Measurements from ENCODE around the gene AFF3. TPM values are rescaled to one million over a fixed set of nuclear protein-coding genes. Genes with fewer than 3 reads are reported as not detected.
"Not testable (repeated sequence)": the region's sequence is repeated elsewhere in the genome, so short reads cannot be mapped to it uniquely, and the experiment has no call there.

Gene AFF3
- total and polyA plus RNA-seq, 4 experiments from 2014 or later: 0.63 to 4.6 (median 3.6) TPM

DNA sequence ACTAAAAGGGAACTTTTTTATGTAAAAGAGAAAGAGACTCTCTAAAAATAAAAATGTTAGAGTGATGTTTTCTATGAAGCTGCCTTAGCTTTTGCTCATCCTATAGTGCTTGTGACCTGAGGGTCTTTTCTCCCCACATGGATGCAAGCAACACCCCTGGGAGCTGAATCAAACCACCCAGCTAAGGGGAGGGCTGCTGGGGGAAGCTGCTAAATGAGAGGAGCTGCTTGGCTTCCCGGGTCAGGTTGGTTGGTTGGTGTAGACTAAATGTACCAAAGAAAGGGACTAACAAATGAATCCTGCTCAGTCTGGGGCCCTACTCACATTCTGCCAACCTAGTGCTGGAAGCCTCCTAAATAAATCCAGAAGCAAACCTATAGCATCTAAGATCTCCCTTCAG, 35.0 kb downstream of the AFF3 start:
- ChIA-PET POLR2A (ENCODE audit: partially characterized antibody) (no interaction called here), CTCF (ENCODE audit: partially characterized antibody) (no interaction called here)
- no peak overlapping the region for H3K4me3 Mint-ChIP-seq

GRCh38 chr2:100106460-100106859, 35.9 kb downstream of the AFF3 start:
- Mint-ChIP-seq H3K4me1 (peaks cover 0 to 10% (median 4%) of the 10 kb centered on the region in 4 donors), H3K27me3 (peaks cover 12 to 24% of the 10 kb centered on the region in 2 donors), H3K4me3 (no peak overlapping the region), H3K9me3 (peaks cover 0 to 2% (median 0%) of the 10 kb centered on the region in 8 donors), H3K36me3 (no peaks in the 10 kb centered on the region), H3K27ac (no peak overlapping the region)
- no peak overlapping the region for H3K27ac ChIP-seq (ENCODE audit: low read depth, low read length)
- no peaks in the 10 kb centered on the region for H3K27me3 ChIP-seq (ENCODE audit: insufficient read depth, low read length)
- CTCF ChIA-PET (ENCODE audit: partially characterized antibody): no interaction called here
- H3K4me1 ChIP-seq (ENCODE audit: insufficient read depth, low read length): peaks cover 7% of the 10 kb centered on the region
- no peaks in the 10 kb centered on the region for H3K9me3 ChIP-seq (ENCODE audit: control insufficient read depth in 1 of 2, low read length in 2 of 2)
- POLR2A ChIA-PET (ENCODE audit: partially characterized antibody): no interaction called here
- intact Hi-C loops (cut with micrococcal nuclease): no loop called here
- H3K4me3 ChIP-seq (ENCODE audit: low read length in 2 of 2): no peak overlapping the region
- H3K36me3 ChIP-seq (ENCODE audit: insufficient read depth, low read length): no peaks in the 10 kb centered on the region
- DNase-seq: no peak

More for the DNA sequence above, 35.0 kb downstream of the AFF3 start:
- H3K9me3 Mint-ChIP-seq: peaks cover 0 to 2% (median 0%) of the 10 kb centered on the region in 8 donors
- no peak overlapping the region for H3K4me3 ChIP-seq (ENCODE audit: low read length in 2 of 2)
- H3K9me3 ChIP-seq (ENCODE audit: control insufficient read depth in 1 of 2, low read length in 2 of 2): no peaks in the 10 kb centered on the region
- H3K4me1 Mint-ChIP-seq: peaks cover 0 to 10% (median 4%) of the 10 kb centered on the region in 4 donors
- no peaks in the 10 kb centered on the region for H3K36me3 Mint-ChIP-seq
- no peak overlapping the region for H3K27ac ChIP-seq (ENCODE audit: low read depth, low read length)
- H3K27me3 Mint-ChIP-seq: peaks cover 12 to 24% of the 10 kb centered on the region in 2 donors
- H3K4me1 ChIP-seq (ENCODE audit: insufficient read depth, low read length): peaks cover 7% of the 10 kb centered on the region
- H3K27me3 ChIP-seq (ENCODE audit: insufficient read depth, low read length): no peaks in the 10 kb centered on the region
- intact Hi-C loops (cut with micrococcal nuclease): no loop called here
- DNase-seq: no peak
- H3K36me3 ChIP-seq (ENCODE audit: insufficient read depth, low read length): no peaks in the 10 kb centered on the region
- H3K27ac Mint-ChIP-seq: no peak overlapping the region

- H3K4me3 ChIP-seq (ENCODE audit: low read length in 2 of 2): peak overlapping the region in 1 of 2 donors; percentile 37
- peaks cover 7% of the 10 kb centered on the region for H3K4me1 ChIP-seq (ENCODE audit: insufficient read depth, low read length)
- Mint-ChIP-seq H3K4me1 (peaks cover 0 to 10% (median 4%) of the 10 kb centered on the region in 4 donors), H3K4me3 (peak overlapping the region; percentile 65 to 86 (median 80)), H3K27ac (peak overlapping the region in 1 of 7 donors; percentile 84), H3K27me3 (peaks cover 12 to 24% of the 10 kb centered on the region in 2 donors), H3K36me3 (no peaks in the 10 kb centered on the region), H3K9me3 (peaks cover 0 to 2% (median 0%) of the 10 kb centered on the region in 8 donors)
- no peaks in the 10 kb centered on the region for H3K9me3 ChIP-seq (ENCODE audit: control insufficient read depth in 1 of 2, low read length in 2 of 2)
- no peaks in the 10 kb centered on the region for H3K27me3 ChIP-seq (ENCODE audit: insufficient read depth, low read length)
- DNase-seq: no peak
- ChIA-PET POLR2A (ENCODE audit: partially characterized antibody) (no interaction called here), CTCF (ENCODE audit: partially characterized antibody) (interaction anchor here (0.7 to 1.4 kb wide), 2 partner anchors 13 to 29 kb away, joined by 3 read pairs; no protein-coding TSS in a partner anchor)
- no peak overlapping the region for H3K27ac ChIP-seq (ENCODE audit: low read depth, low read length)
- intact Hi-C loops (cut with micrococcal nuclease): no loop called here
- H3K36me3 ChIP-seq (ENCODE audit: insufficient read depth, low read length): no peaks in the 10 kb centered on the region
Measured at GRCh38 chr2:100105678-100106054, 36.7 kb downstream of the AFF3 start.

DNA sequence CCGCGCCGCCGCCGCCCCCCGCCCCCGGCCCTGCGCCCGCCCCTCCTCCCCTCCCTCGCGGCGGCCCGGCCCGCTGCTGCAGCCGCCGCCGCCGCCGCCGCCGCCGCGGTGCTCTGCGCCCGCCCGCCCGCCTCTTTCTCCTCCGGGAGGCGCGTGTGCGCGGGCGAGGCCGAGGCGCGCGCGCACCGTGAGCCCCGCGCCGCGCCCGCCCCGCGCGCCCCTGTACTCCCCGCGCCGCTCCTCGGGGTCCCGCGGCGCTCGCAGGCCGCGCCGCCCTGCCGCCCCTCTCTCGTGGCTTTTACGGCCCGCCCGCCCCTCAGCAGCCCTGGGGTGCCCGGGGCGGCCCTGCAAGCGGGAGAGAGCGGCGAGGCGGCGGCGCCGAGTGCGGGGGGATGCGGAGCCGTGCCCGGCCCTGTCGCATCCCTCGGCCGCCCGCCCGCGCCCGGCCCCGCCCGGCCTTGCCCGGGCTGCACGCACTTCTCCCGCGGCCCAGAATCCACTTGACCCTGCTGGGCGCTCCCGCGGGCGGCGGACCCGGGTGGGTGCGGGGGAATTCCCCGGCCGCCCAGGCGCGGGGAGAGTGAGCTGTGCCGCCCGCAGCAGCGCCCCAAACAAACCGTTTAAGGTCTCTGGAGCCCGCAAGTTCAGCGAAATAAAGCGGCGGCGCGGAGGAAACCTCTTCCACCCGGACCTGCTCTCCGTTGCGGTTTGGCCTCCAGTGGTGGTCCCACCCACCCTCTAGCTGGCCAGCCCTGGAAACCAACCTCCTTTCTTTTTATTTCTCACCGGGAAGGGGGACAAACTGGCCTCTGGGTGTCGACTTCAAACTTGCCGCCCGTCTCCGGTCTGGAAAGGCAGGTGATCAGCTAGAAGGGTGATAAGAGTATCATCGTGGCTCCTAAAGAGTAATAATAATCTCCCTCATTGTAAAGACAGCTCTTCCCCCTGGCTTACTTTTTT, 37.4 kb downstream of the AFF3 start:
- peak overlapping the region in 1 of 2 donors; percentile 37 for H3K4me3 ChIP-seq (ENCODE audit: low read length in 2 of 2)
- H3K9me3 Mint-ChIP-seq: peaks cover 0 to 2% (median 0%) of the 10 kb centered on the region in 8 donors
- no peaks in the 10 kb centered on the region for H3K36me3 ChIP-seq (ENCODE audit: insufficient read depth, low read length)
- peaks cover 0 to 10% (median 4%) of the 10 kb centered on the region in 4 donors for H3K4me1 Mint-ChIP-seq
- POLR2A ChIA-PET (ENCODE audit: partially characterized antibody): no interaction called here
- H3K27ac ChIP-seq (ENCODE audit: low read depth, low read length): no peak overlapping the region
- H3K27me3 ChIP-seq (ENCODE audit: insufficient read depth, low read length): no peaks in the 10 kb centered on the region
- CTCF ChIA-PET (ENCODE audit: partially characterized antibody): interaction anchor here (0.7 to 1.4 kb wide), 2 partner anchors 13 to 29 kb away, joined by 3 read pairs; no protein-coding TSS in a partner anchor
- H3K4me1 ChIP-seq (ENCODE audit: insufficient read depth, low read length): peaks cover 7% of the 10 kb centered on the region
- H3K27ac Mint-ChIP-seq: peak overlapping the region in 3 of 7 donors; percentile 41 to 84 (median 76)
- peaks cover 12 to 24% of the 10 kb centered on the region in 2 donors for H3K27me3 Mint-ChIP-seq
- intact Hi-C loops (cut with micrococcal nuclease): no loop called here
- DNase-seq: peak in 4 of 5 donors; percentile 12 to 23 (median 18)
- H3K9me3 ChIP-seq (ENCODE audit: control insufficient read depth in 1 of 2, low read length in 2 of 2): no peaks in the 10 kb centered on the region
- H3K36me3 Mint-ChIP-seq: no peaks in the 10 kb centered on the region
- peak overlapping the region; percentile 65 to 86 (median 80) for H3K4me3 Mint-ChIP-seq

GRCh38 chr2:100104265-100104664, 38.1 kb downstream of the AFF3 start:
- H3K9me3 ChIP-seq (ENCODE audit: control insufficient read depth in 1 of 2, low read length in 2 of 2); H3K36me3 Mint-ChIP-seq; H3K27ac ChIP-seq (ENCODE audit: low read depth, low read length); H3K4me3 ChIP-seq (ENCODE audit: low read length in 2 of 2); H3K36me3 ChIP-seq (ENCODE audit: insufficient read depth, low read length); POLR2A ChIA-PET (ENCODE audit: partially characterized antibody); H3K4me1 Mint-ChIP-seq; H3K9me3 Mint-ChIP-seq; H3K27me3 ChIP-seq (ENCODE audit: insufficient read depth, low read length); DNase-seq; intact Hi-C loops (cut with micrococcal nuclease); CTCF ChIA-PET (ENCODE audit: partially characterized antibody); H3K4me3 Mint-ChIP-seq; H3K27ac Mint-ChIP-seq; H3K4me1 ChIP-seq (ENCODE audit: insufficient read depth, low read length): not testable (repeated sequence)
- peaks cover 12 to 20% of the 10 kb centered on the region in 2 donors for H3K27me3 Mint-ChIP-seq

- H3K36me3 ChIP-seq (ENCODE audit: insufficient read depth, low read length); H3K4me1 ChIP-seq (ENCODE audit: insufficient read depth, low read length); POLR2A ChIA-PET (ENCODE audit: partially characterized antibody); intact Hi-C loops (cut with micrococcal nuclease); H3K27ac Mint-ChIP-seq; H3K27me3 ChIP-seq (ENCODE audit: insufficient read depth, low read length); H3K9me3 ChIP-seq (ENCODE audit: control insufficient read depth in 1 of 2, low read length in 2 of 2); H3K27ac ChIP-seq (ENCODE audit: low read depth, low read length); H3K36me3 Mint-ChIP-seq; DNase-seq; CTCF ChIA-PET (ENCODE audit: partially characterized antibody); H3K4me3 ChIP-seq (ENCODE audit: low read length in 2 of 2); H3K9me3 Mint-ChIP-seq; H3K4me1 Mint-ChIP-seq: not testable (repeated sequence)
- Mint-ChIP-seq H3K27me3 (peaks cover 12 to 20% of the 10 kb centered on the region in 2 donors), H3K4me3 (peak overlapping the region in 1 of 8 donors; percentile 26)
Measured at GRCh38 chr2:100103527-100104252, 38.7 kb downstream of the AFF3 start.

Data from CD4-positive, alpha-beta memory T cell (primary cell).